SK-N-SH (cell line): ENCODE data around the gene HTT. TPM values are rescaled to one million over a fixed set of nuclear protein-coding genes. Genes with fewer than 3 reads are reported as not detected.

Source experiments
- CTCF ChIA-PET: fragments of 300-600, 350-600 bp; formaldehyde crosslinking; extraction: SDS; loops from one replicate; lab custom pipeline; 2021; lab: Yijun Ruan, JAX
- POLR2A ChIA-PET: fragments of 350-600 bp; sonication (Branson Sonifier 250); formaldehyde crosslinking; extraction: SDS; loops from one replicate; lab custom pipeline; 2020; ENCODE audit warnings: antibody characterized with exemption, inconsistent platforms; lab: Yijun Ruan, JAX
- DNase-seq: peaks from one replicate; pipeline ENCODE4 v3.0.0; 2012
- H2AFZ ChIP-seq: fragments of 200-600 bp; sonication (generic); 2 replicates; pipeline ENCODE4 v1.8.1; 2016; ENCODE audit warnings: antibody characterized with exemption, mild to moderate bottlenecking, low read depth
- H3F3A ChIP-seq: fragments of 200-600 bp; sonication (generic); replicated peaks from 2 replicates; pipeline ENCODE3; 2016; ENCODE audit warnings: antibody characterized with exemption, mild to moderate bottlenecking; ENCODE audit not compliant: insufficient read depth
- H3K27ac ChIP-seq, 2 experiments: fragments of 200-500 bp in 1 of 2; fragments of 200-600 bp in 1 of 2; sonication (Bioruptor generic) in 1 of 2; sonication (generic), shearing (Covaris generic) in 1 of 2; 2 replicates each; pipeline versions ENCODE4 v1.5.1 to v1.6.1; 2014 to 2016; ENCODE audit warnings: low read depth in 2 of 2, inconsistent platforms in 1 of 2, low read length in 1 of 2, mild to moderate bottlenecking in 1 of 2, mixed read lengths in 1 of 2
- H3K27me3 ChIP-seq: fragments of 200-600 bp; sonication (generic), shearing (Covaris generic); 2 replicates; pipeline ENCODE4 v1.6.1; 2016; ENCODE audit warnings: mixed run types; ENCODE audit not compliant: insufficient read depth
- H3K36me3 ChIP-seq, 2 experiments: fragments of 200-500 bp in 1 of 2; fragments of 200-600 bp in 1 of 2; sonication (Bioruptor generic) in 1 of 2; sonication (generic) in 1 of 2; replicated peaks in 1 of 2; 2 replicates each; pipeline versions ENCODE3 to v1.5.1; 2014 to 2016; ENCODE audit warnings: low read length in 1 of 2, mild to moderate bottlenecking in 1 of 2; ENCODE audit not compliant: insufficient read depth in 2 of 2, control insufficient read depth in 1 of 2
- H3K4me1 ChIP-seq, 2 experiments: fragments of 200-500 bp in 1 of 2; fragments of 200-600 bp in 1 of 2; sonication (Bioruptor generic) in 1 of 2; sonication (generic), shearing (Covaris generic) in 1 of 2; 2 replicates each; pipeline versions ENCODE4 v1.5.1 to v1.6.1; 2014 to 2016; ENCODE audit warnings: low read depth in 1 of 2, low read length in 1 of 2, mixed run types in 1 of 2; ENCODE audit not compliant: insufficient read depth in 2 of 2, control insufficient read depth in 1 of 2
- H3K4me2 ChIP-seq: fragments of 200-600 bp; sonication (generic), shearing (Covaris generic); 2 replicates; pipeline ENCODE4 v1.6.1; 2017; ENCODE audit warnings: mixed run types
- H3K4me3 ChIP-seq, 2 experiments: fragments of 200-500 bp in 1 of 2; fragments of 200-600 bp in 1 of 2; sonication (Bioruptor generic) in 1 of 2; sonication (generic), shearing (Covaris generic) in 1 of 2; 2 replicates each; pipeline versions ENCODE4 v1.5.1 to v1.8.1; 2014 to 2016; ENCODE audit warnings: low read depth in 2 of 2, inconsistent platforms in 1 of 2, low read length in 1 of 2, mild to moderate bottlenecking in 1 of 2, mixed read lengths in 1 of 2, moderate library complexity in 1 of 2
- H3K79me2 ChIP-seq: fragments of 200-600 bp; sonication (generic); 2 replicates; pipeline ENCODE4 v1.8.1; 2017; ENCODE audit warnings: mild to moderate bottlenecking; ENCODE audit not compliant: insufficient read depth
- H3K9ac ChIP-seq: fragments of 200-600 bp; sonication (generic); 2 replicates; pipeline ENCODE4 v1.6.1; 2017; ENCODE audit warnings: mixed run types
- H3K9me2 ChIP-seq: fragments of 200-600 bp; sonication (generic); 2 replicates; pipeline ENCODE4 v1.6.1; 2017; ENCODE audit warnings: mixed run types
- H3K9me3 ChIP-seq: fragments of 200-600 bp; sonication (generic); 2 replicates; pipeline ENCODE4 v1.6.1; 2017; ENCODE audit warnings: mixed run types, mild to moderate bottlenecking, moderate library complexity
- H4K20me1 ChIP-seq: fragments of 200-600 bp; sonication (generic); 2 replicates; pipeline ENCODE4 v1.6.1; 2017; ENCODE audit warnings: mild to moderate bottlenecking, mixed run types; ENCODE audit not compliant: insufficient read depth
- CHD2 ChIP-seq: fragments of 150-350 bp; IDR thresholded peaks from 2 replicates; pipeline ENCODE4 v1.6.1; 2018; ENCODE audit warnings: low read length; ENCODE audit not compliant: partially characterized antibody
- ELF1 ChIP-seq: IDR thresholded peaks from 2 replicates; pipeline ENCODE4 v1.4.0; 2012
- EP300 ChIP-seq, 2 experiments: IDR thresholded peaks; 2 replicates each; pipeline versions ENCODE4 v1.4.0 to v1.6.1; 2012; ENCODE audit warnings: borderline replicate concordance in 1 of 2, low read depth in 1 of 2, low read length in 1 of 2
- GABPA ChIP-seq: IDR thresholded peaks from 2 replicates; pipeline ENCODE4 v1.4.0; 2012; ENCODE audit warnings: low read depth, mild to moderate bottlenecking
- MEF2A ChIP-seq: IDR thresholded peaks from 2 replicates; pipeline ENCODE4 v1.4.0; 2012; ENCODE audit warnings: low read depth, borderline replicate concordance
- NFIC ChIP-seq: IDR thresholded peaks from 2 replicates; pipeline ENCODE4 v1.4.0; 2012; ENCODE audit warnings: borderline replicate concordance
- NRF1 ChIP-seq: IDR thresholded peaks from 2 replicates; pipeline ENCODE4 v1.6.1; 2012; ENCODE audit warnings: low read depth, mild to moderate bottlenecking, low read length
- PBX3 ChIP-seq: IDR thresholded peaks from 2 replicates; pipeline ENCODE4; 2012
- RAD21 ChIP-seq: IDR thresholded peaks from 2 replicates; pipeline ENCODE4 v1.6.1; 2012; ENCODE audit warnings: mild to moderate bottlenecking, low read length
- RCOR1 ChIP-seq: fragments of 150-350 bp; IDR thresholded peaks from 2 replicates; pipeline ENCODE4 v1.6.1; 2017; ENCODE audit warnings: antibody characterized with exemption, low read length
- REST ChIP-seq: IDR thresholded peaks from 2 replicates; pipeline ENCODE4 v1.6.1; 2012; ENCODE audit warnings: mild to moderate bottlenecking, low read depth, low read length, moderate library complexity
- RFX5 ChIP-seq: IDR thresholded peaks from 2 replicates; pipeline ENCODE4 v1.6.1; 2012; ENCODE audit warnings: mild to moderate bottlenecking, improper control_type of control experiment, low read length
- SIN3A ChIP-seq: IDR thresholded peaks from 2 replicates; pipeline ENCODE4 v1.6.1; 2012; ENCODE audit warnings: low read depth, mild to moderate bottlenecking, low read length, moderate library complexity, borderline replicate concordance
- SMC3 ChIP-seq: IDR thresholded peaks from 2 replicates; pipeline ENCODE4 v1.6.1; 2012; ENCODE audit warnings: low read depth, low read length, improper control_type of control experiment
- USF1 ChIP-seq: IDR thresholded peaks from 2 replicates; pipeline ENCODE4 v1.4.0; 2012; ENCODE audit warnings: low read depth, borderline replicate concordance
- WGBS: methylation state at CpG from one replicate; pipeline ENCODE4 v1.1.6; 2017; ENCODE audit warnings: low lambda C conversion rate; 5-methylcytosine and 5-hydroxymethylcytosine counted together
- polyA plus RNA-seq, 3 experiments: library from polyadenylated mRNA; depleted of rRNA; stranded (reverse); fragments of >200 nt; gene quantifications; 2 replicates each; pipeline ENCODE4 v1.2.3, GENCODE V29; 2012

Gene HTT
- polyA plus RNA-seq, 1 of the 3 experiments (the other 2 are of a cell fraction): 11.3 TPM

GRCh38 chr4:3257556-3258482, 183.3 kb downstream of the HTT start:
- no peak overlapping the region for H3K9ac ChIP-seq
- H3K79me2 ChIP-seq: no peaks in the 10 kb centered on the region
- no peaks in the 10 kb centered on the region for H3K9me2 ChIP-seq
- no peak for DNase-seq
- H3K4me1 ChIP-seq: no peaks in the 10 kb centered on the region
- H3K27ac ChIP-seq: no peak overlapping the region
- ChIA-PET POLR2A (no interaction called here), CTCF (interaction anchor here (0.6 kb wide), 1 partner anchor 509 kb away, joined by 3 read pairs; no protein-coding TSS in a partner anchor)
- H3K27me3 ChIP-seq: no peaks in the 10 kb centered on the region
- TF ChIP-seq CHD2: no peak
- TF ChIP-seq SMC3: no peak
- TF ChIP-seq REST: no peak
- TF ChIP-seq RCOR1: no peak
- no peak for TF ChIP-seq SIN3A
- no peak for TF ChIP-seq PBX3
- no peak for TF ChIP-seq ELF1
- no peak for TF ChIP-seq MEF2A
- TF ChIP-seq NFIC: no peak
- TF ChIP-seq GABPA: no peak
- no peaks in the 10 kb centered on the region for H3F3A ChIP-seq
- no peaks in the 10 kb centered on the region for H3K9me3 ChIP-seq
- H3K4me3 ChIP-seq: no peak overlapping the region
- no peaks in the 10 kb centered on the region for H3K36me3 ChIP-seq
- H2AFZ ChIP-seq: no peak overlapping the region
- no peak overlapping the region for H3K4me2 ChIP-seq
- 82% methylated on average over 26 of the region's 29 CpGs for WGBS
- no peaks in the 10 kb centered on the region for H4K20me1 ChIP-seq

DNA sequence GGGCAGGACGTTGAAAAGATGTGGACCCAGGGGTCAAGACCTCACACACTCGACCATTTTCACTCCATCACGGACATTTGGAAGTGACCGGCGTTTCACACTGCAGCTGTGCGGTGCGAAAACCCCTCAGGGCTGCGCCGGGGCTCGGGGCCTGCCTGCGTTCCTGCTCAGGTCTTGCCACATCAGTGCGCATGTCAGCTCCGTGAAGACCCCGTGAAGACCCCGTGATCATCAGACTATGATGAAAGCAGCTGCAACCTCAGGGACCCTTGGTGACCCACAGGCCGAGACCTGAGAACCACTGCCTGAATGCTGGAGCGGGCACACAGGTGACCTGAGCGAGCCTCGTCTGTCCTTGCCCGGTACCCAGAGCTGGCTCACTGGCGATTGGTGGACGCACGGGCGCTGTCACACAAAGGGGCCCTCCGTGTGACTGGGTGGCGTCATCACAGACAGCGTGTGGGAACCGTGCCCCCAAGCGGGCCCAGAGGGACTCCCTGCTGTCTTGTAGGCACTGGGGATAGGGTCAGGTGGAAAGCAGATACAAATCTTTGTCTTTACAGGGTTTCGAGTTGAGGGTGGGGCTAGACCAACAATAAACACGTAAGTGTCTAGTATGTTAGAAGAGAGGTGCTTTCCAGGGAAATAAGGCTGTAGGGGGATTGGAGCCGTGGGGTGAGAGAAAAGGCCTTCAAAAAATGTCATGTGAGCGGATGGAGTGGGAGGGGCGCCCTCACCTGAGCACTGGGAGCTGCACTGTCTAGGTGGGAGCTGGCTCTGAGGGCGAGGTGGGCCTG, 187.1 kb downstream of the HTT start:
- H2AFZ ChIP-seq: no peak overlapping the region
- POLR2A ChIA-PET: no interaction called here
- H3F3A ChIP-seq: no peaks in the 10 kb centered on the region
- H3K4me1 ChIP-seq: no peaks in the 10 kb centered on the region
- no peaks in the 10 kb centered on the region for H3K27me3 ChIP-seq
- no peaks in the 10 kb centered on the region for H3K79me2 ChIP-seq
- no peak overlapping the region for H3K9ac ChIP-seq
- WGBS: 74% methylated on average over 20 of the region's 35 CpGs
- no peaks in the 10 kb centered on the region for H3K36me3 ChIP-seq
- CTCF ChIA-PET: interaction anchor here (0.7 kb wide), 1 partner anchor 13 kb away, joined by 3 read pairs; the partner anchor contains the start of gene MSANTD1
- no peaks in the 10 kb centered on the region for H4K20me1 ChIP-seq
- no peak overlapping the region for H3K4me3 ChIP-seq
- peak; percentile 17 for DNase-seq
- H3K27ac ChIP-seq: no peak overlapping the region
- H3K9me3 ChIP-seq: no peaks in the 10 kb centered on the region
- no peak overlapping the region for H3K4me2 ChIP-seq
- no peaks in the 10 kb centered on the region for H3K9me2 ChIP-seq
- TF ChIP-seq EP300 (IDR thresholded peaks at IDR 0.05; ENCODE audit: borderline replicate concordance in 1 of 2, low read depth in 1 of 2, low read length in 1 of 2): no peak
- TF ChIP-seq ELF1: no peak
- TF ChIP-seq NRF1: no peak
- TF ChIP-seq REST: no peak
- TF ChIP-seq RAD21: no peak
- TF ChIP-seq USF1: no peak
- TF ChIP-seq RFX5: no peak
